ENCODE data around the gene RHOH. TPM values are rescaled to one million over a fixed set of nuclear protein-coding genes. Genes with fewer than 3 reads are reported as not detected.

The RHOH gene
- total and polyA plus RNA-seq, 10 of the 15 experiments (the other 5 are each of a cell fraction or from before 2014, with no cell fraction given) = 46.5 to 120 (median 57.9) TPM

GRCh38 chr4:40227284-40227683 lies 30.5 kb downstream of the RHOH start (continued):
- TF ChIP-seq REST (IDR thresholded peaks at IDR 0.05; ENCODE audit: low read depth, low read length) (peak; percentile 36; the same call in 1 of the 2 replicates), ZBTB40 (IDR thresholded peaks at IDR 0.05; ENCODE audit: borderline replicate concordance) (no peak), HCFC1 (IDR thresholded peaks at IDR 0.05; ENCODE audit: low read length) (no peak), RELB (IDR thresholded peaks at IDR 0.05; ENCODE audit: low read depth) (peak; percentile 86), IRF4 (IDR thresholded peaks at IDR 0.05; ENCODE audit: low read depth, low read length) (peak; percentile 89), MXI1 (IDR thresholded peaks at IDR 0.05; ENCODE audit: low read depth, low read length) (no peak), CBFB (IDR thresholded peaks at IDR 0.05; ENCODE audit: low read depth) (peak; percentile 95), CBX5 (IDR thresholded peaks at IDR 0.05; ENCODE audit: low read depth) (peak; percentile 66; the same call in 1 of the 2 replicates), IKZF1 (conservative IDR thresholded peaks at IDR 0.05) (peak; percentile 85), PAX8 (IDR thresholded peaks at IDR 0.05) (no peak), KLF5 (IDR thresholded peaks at IDR 0.05; ENCODE audit: partially characterized antibody) (no peak), RFX5 (IDR thresholded peaks at IDR 0.05; ENCODE audit: low read depth, low read length) (no peak), GABPA (IDR thresholded peaks at IDR 0.05; ENCODE audit: low read depth) (0 out of 2 replicates have a peak, but pooled peaks have one; percentile 58), SREBF1 (IDR thresholded peaks at IDR 0.05; ENCODE audit: low read length) (no peak), FOS (IDR thresholded peaks at IDR 0.05; ENCODE audit: borderline replicate concordance, extremely low read depth, insufficient read length) (no peak), CEBPB (IDR thresholded peaks at IDR 0.05; ENCODE audit: borderline replicate concordance in 1 of 2, low read depth in 2 of 2, low read length in 2 of 2) (peak in 1 of 2 experiments; percentile 89; a peak in 2 of 4 replicates), KDM1A (IDR thresholded peaks at IDR 0.05; ENCODE audit: borderline replicate concordance) (no peak), POLR2AphosphoS2 (IDR thresholded peaks at IDR 0.05; ENCODE audit: low read depth, low read length) (no peak), NFXL1 (IDR thresholded peaks at IDR 0.05; ENCODE audit: borderline replicate concordance) (no peak), ZNF207 (IDR thresholded peaks at IDR 0.05; ENCODE audit: borderline replicate concordance) (no peak), SIX5 (IDR thresholded peaks at IDR 0.05; ENCODE audit: low read depth, low read length, severe bottlenecking) (no peak), POLR2AphosphoS5 (IDR thresholded peaks at IDR 0.05; ENCODE audit: low read length) (peak; percentile 80)

Data from GM12878 (cell line).